Erythroblast (primary cell): Measurements from ENCODE around the gene SIRT6.

Experiments used
- GATA1 ChIP-seq: IDR thresholded peaks from 2 replicates; pipeline ENCODE4 v1.6.1; 2011; ENCODE audit warnings: low read depth, mild to moderate bottlenecking, control low read depth, low read length, moderate library complexity
- POLR2A ChIP-seq: IDR thresholded peaks from 2 replicates; pipeline ENCODE4 v1.6.1; 2011; ENCODE audit warnings: mild to moderate bottlenecking, low read length

- TF ChIP-seq POLR2A (no peak), GATA1 (no peak)
Observed at GRCh38 chr19:4140237-4140711, 42.1 kb downstream of the SIRT6 start.
